B cell (primary cell): ENCODE results near the gene ZBTB16. TPM values are rescaled to one million over a fixed set of nuclear protein-coding genes. Genes with fewer than 3 reads are reported as not detected.

Source experiments
- ATAC-seq: fragments of 200-7000 bp; cut with Tn5 transposase; one replicate; pipeline ENCODE4 v1.10.0; 2021; ENCODE audit warnings: low read depth, mild to moderate bottlenecking, moderate number of reproducible peaks, moderate library complexity
- CTCF ChIA-PET: fragments of 350-600 bp; sonication (Branson Sonifier 250); formaldehyde crosslinking; loops from one replicate; lab custom pipeline; 2021; ENCODE audit warnings: antibody characterized with exemption, inconsistent platforms; lab: Charles Lee
- POLR2A ChIA-PET: fragments of 350-600 bp; sonication (Branson Sonifier 250); formaldehyde crosslinking; loops from one replicate; lab custom pipeline; 2021; ENCODE audit warnings: antibody characterized with exemption; lab: Charles Lee
- DNase-seq: peaks from one replicate; pipeline ENCODE4 v3.0.0; 2013
- H2AFZ ChIP-seq: 2 replicates; pipeline ENCODE4 v1.6.1; 2012; ENCODE audit warnings: mild to moderate bottlenecking, low read depth, low read length; ENCODE audit not compliant: insufficient read depth, poor library complexity, severe bottlenecking
- H3K27ac ChIP-seq, 2 donors: 1 replicate in 1 of 2; 2 replicates in 1 of 2; pipeline ENCODE4 v1.5.1; 2012 to 2013; ENCODE audit warnings: low read length in 2 of 2, mild to moderate bottlenecking in 2 of 2, moderate library complexity in 1 of 2
- H3K27me3 ChIP-seq, 4 experiments: fragments of 200-600 bp in 1 of 4; sonication (generic) in 1 of 4; replicated peaks in 1 of 4; 1 replicate in 2 of 4; 2 replicates in 2 of 4; pipeline versions ENCODE4 v1.6.1 to v1.7.0; 2013 to 2016; ENCODE audit warnings: low read length in 3 of 4, mild to moderate bottlenecking in 2 of 4, mixed read lengths in 1 of 4, moderate library complexity in 1 of 4; ENCODE audit not compliant: insufficient read depth in 4 of 4, control insufficient read depth in 3 of 4; ENCODE audit errors: control extremely low read depth in 1 of 4
- H3K36me3 ChIP-seq, 2 experiments: replicated peaks in 1 of 2; 1 replicate in 1 of 2; 2 replicates in 1 of 2; pipeline versions ENCODE4 v1.6.1 to v1.7.1; 2013; ENCODE audit warnings: low read length in 1 of 2; ENCODE audit not compliant: insufficient read depth in 2 of 2, control insufficient read depth in 1 of 2; ENCODE audit errors: control extremely low read depth in 1 of 2, extremely low read depth in 1 of 2
- H3K4me1 ChIP-seq, 2 donors: fragments of 200-600 bp in 1 of 2; sonication (generic) in 1 of 2; 1 replicate in 1 of 2; 2 replicates in 1 of 2; pipeline versions ENCODE4 v1.5.1 to v1.6.1; 2013 to 2017; ENCODE audit warnings: low read length in 2 of 2; ENCODE audit not compliant: control insufficient read depth in 2 of 2, insufficient read depth in 2 of 2
- H3K4me2 ChIP-seq: replicated peaks from 2 replicates; pipeline ENCODE3; 2012; ENCODE audit warnings: mild to moderate bottlenecking, low read depth, low read length; ENCODE audit not compliant: poor library complexity, severe bottlenecking
- H3K4me3 ChIP-seq, 5 experiments: fragments of 200-600 bp in 1 of 5; sonication (generic) in 1 of 5; 1 replicate in 3 of 5; 2 replicates in 2 of 5; pipeline versions ENCODE4 v1.5.1 to v1.7.0; 2011 to 2016; ENCODE audit warnings: low read length in 4 of 5, mild to moderate bottlenecking in 4 of 5, low read depth in 2 of 5, control low read depth in 1 of 5, moderate library complexity in 1 of 5; ENCODE audit not compliant: insufficient read depth in 1 of 5; ENCODE audit errors: control extremely low read depth in 1 of 5, extremely low read depth in 1 of 5
- H3K79me2 ChIP-seq: fragments of 200-600 bp; sonication (generic); one replicate; pipeline ENCODE4 v1.6.0; 2016; ENCODE audit warnings: low read length; ENCODE audit not compliant: control insufficient read depth, insufficient read depth
- H3K9ac ChIP-seq: fragments of 200-600 bp; sonication (generic); 2 replicates; pipeline ENCODE4 v1.6.1; 2017; ENCODE audit warnings: mild to moderate bottlenecking, low read length, moderate library complexity
- H3K9me3 ChIP-seq, 3 donors: one replicate each; pipeline versions ENCODE4 v1.6.1 to v1.7.1; 2013; ENCODE audit warnings: low read length in 2 of 3; ENCODE audit not compliant: control insufficient read depth in 2 of 3, insufficient read depth in 1 of 3; ENCODE audit errors: control extremely low read depth in 1 of 3
- H4K20me1 ChIP-seq: 2 replicates; pipeline ENCODE4 v1.6.0; 2012; ENCODE audit warnings: mild to moderate bottlenecking, low read length; ENCODE audit not compliant: insufficient read depth, control insufficient read depth, poor library complexity, severe bottlenecking
- H3K27ac Mint-ChIP-seq: one replicate; pipeline ENCODE4 v1.8.0; 2021; ENCODE audit warnings: mixed read lengths
- H3K27me3 Mint-ChIP-seq: one replicate; pipeline ENCODE4 v1.8.0; 2021; ENCODE audit warnings: mixed read lengths
- H3K4me1 Mint-ChIP-seq: one replicate; pipeline ENCODE4 v1.8.0; 2021; ENCODE audit warnings: mixed read lengths
- H3K4me3 Mint-ChIP-seq: one replicate; pipeline ENCODE4 v1.8.0; 2021; ENCODE audit warnings: mixed read lengths
- H3K9me3 Mint-ChIP-seq: one replicate; pipeline ENCODE4 v1.8.0; 2022; ENCODE audit warnings: mixed read lengths; ENCODE audit not compliant: insufficient read depth
- EZH2 ChIP-seq: IDR thresholded peaks from 2 replicates; pipeline ENCODE4 v1.6.1; 2012; ENCODE audit warnings: borderline replicate concordance, low read depth, mild to moderate bottlenecking, moderate library complexity, low read length; ENCODE audit not compliant: insufficient read depth, poor library complexity, severe bottlenecking
- WGBS: methylation state at CpG from one replicate; pipeline ENCODE4 v1.1.5; 2013; ENCODE audit warnings: missing lambda C conversion rate; ENCODE audit not compliant: insufficient coverage; 5-methylcytosine and 5-hydroxymethylcytosine counted together
- intact Hi-C: fragments of 100-400 bp; cut with micrococcal nuclease; formaldehyde crosslinking; loops from one replicate; pipeline ENCODE4 v1.10.0; 2022
- polyA plus RNA-seq: library from polyadenylated mRNA; depleted of rRNA; stranded (reverse); fragments of >200 nt; gene quantifications from 2 replicates; pipeline ENCODE4 v1.2.3, GENCODE V29; 2012
- total RNA-seq, 2 donors: library from RNA; stranded (reverse); fragments of 120-200 nt in 1 of 2; gene quantifications; 1 replicate in 1 of 2; 2 replicates in 1 of 2; pipeline versions ENCODE4 v1.2.3 to v1.2.4, GENCODE V29; 2013 to 2022
- TF ChIP-seq, protein P1 (sequence below): fragments of 200-600 bp; IDR thresholded peaks from one replicate; pipeline ENCODE4 v1.8.0; 2022; ENCODE audit warnings: antibody characterized with exemption, mild to moderate bottlenecking

ZBTB16 gene
- total and polyA plus RNA-seq, 2 donors (not counting 1 experiment from before 2014, with no cell fraction given), result 16.0 to 20.6 TPM

GRCh38 chr11:114247070-114247789 lies 187.7 kb downstream of the ZBTB16 start:
- Mint-ChIP-seq H3K27me3 (peaks cover 5% of the 10 kb centered on the region), H3K4me3 (no peak overlapping the region), H3K4me1 (peaks cover 9% of the 10 kb centered on the region), H3K27ac (no peak overlapping the region), H3K9me3 (no peaks in the 10 kb centered on the region)
- peaks cover 0 to 3% (median 0%) of the 10 kb centered on the region in 4 experiments for H3K27me3 ChIP-seq
- POLR2A ChIA-PET, result no interaction called here
- ATAC-seq (no peak), DNase-seq (no peak)
- H2AFZ ChIP-seq, result no peak overlapping the region
- H3K4me1 ChIP-seq, result peaks cover 4 to 8% of the 10 kb centered on the region in 2 donors
- H3K79me2 ChIP-seq, result no peaks in the 10 kb centered on the region
- no peak overlapping the region for H3K4me2 ChIP-seq
- no peak overlapping the region for H3K9ac ChIP-seq
- CTCF ChIA-PET, result interaction anchor here (5.9 kb wide), 1 partner anchor 14 kb away, joined by 52 read pairs; no protein-coding TSS in a partner anchor
- no peak overlapping the region for H3K27ac ChIP-seq
- peaks cover 0 to 4% (median 0%) of the 10 kb centered on the region in 3 donors for H3K9me3 ChIP-seq
- H3K36me3 ChIP-seq, result no peaks in the 10 kb centered on the region
- TF ChIP-seq, protein P1, sequence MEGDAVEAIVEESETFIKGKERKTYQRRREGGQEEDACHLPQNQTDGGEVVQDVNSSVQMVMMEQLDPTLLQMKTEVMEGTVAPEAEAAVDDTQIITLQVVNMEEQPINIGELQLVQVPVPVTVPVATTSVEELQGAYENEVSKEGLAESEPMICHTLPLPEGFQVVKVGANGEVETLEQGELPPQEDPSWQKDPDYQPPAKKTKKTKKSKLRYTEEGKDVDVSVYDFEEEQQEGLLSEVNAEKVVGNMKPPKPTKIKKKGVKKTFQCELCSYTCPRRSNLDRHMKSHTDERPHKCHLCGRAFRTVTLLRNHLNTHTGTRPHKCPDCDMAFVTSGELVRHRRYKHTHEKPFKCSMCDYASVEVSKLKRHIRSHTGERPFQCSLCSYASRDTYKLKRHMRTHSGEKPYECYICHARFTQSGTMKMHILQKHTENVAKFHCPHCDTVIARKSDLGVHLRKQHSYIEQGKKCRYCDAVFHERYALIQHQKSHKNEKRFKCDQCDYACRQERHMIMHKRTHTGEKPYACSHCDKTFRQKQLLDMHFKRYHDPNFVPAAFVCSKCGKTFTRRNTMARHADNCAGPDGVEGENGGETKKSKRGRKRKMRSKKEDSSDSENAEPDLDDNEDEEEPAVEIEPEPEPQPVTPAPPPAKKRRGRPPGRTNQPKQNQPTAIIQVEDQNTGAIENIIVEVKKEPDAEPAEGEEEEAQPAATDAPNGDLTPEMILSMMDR, result no peak
- TF ChIP-seq EZH2, result no peak
- intact Hi-C loops, result no loop called here
- H4K20me1 ChIP-seq, result no peaks in the 10 kb centered on the region
- H3K4me3 ChIP-seq, result no peak overlapping the region
- WGBS, result 96% methylated on average over 11 of the region's 11 CpGs

DNA sequence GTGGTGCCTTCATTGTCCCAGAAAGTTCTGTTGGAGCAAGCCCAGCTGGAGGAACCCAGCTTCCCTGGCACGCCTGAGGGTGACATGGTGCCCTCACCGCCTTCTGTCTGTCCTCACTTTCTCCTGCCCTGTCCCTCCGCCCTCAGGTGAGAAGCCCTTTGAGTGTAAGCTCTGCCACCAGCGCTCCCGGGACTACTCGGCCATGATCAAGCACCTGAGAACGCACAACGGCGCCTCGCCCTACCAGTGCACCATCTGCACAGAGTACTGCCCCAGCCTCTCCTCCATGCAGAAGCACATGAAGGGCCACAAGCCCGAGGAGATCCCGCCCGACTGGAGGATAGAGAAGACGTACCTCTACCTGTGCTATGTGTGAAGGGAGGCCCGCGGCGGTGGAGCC lies 190.7 kb downstream of the ZBTB16 start:
- ATAC-seq (no peak), DNase-seq (no peak)
- Histone ChIP-seq H3K79me2 (no peaks in the 10 kb centered on the region), H3K4me3 (no peak overlapping the region), H3K9ac (no peak overlapping the region), H3K4me2 (no peak overlapping the region), H3K4me1 (peaks cover 4 to 8% of the 10 kb centered on the region in 2 donors), H3K36me3 (no peaks in the 10 kb centered on the region), H3K27ac (no peak overlapping the region), H3K27me3 (no peaks in the 10 kb centered on the region), H2AFZ (no peak overlapping the region), H3K9me3 (peaks cover 0 to 4% (median 0%) of the 10 kb centered on the region in 3 donors), H4K20me1 (no peaks in the 10 kb centered on the region)
- 92% methylated on average over 16 of the region's 17 CpGs for WGBS
- Mint-ChIP-seq H3K4me3 (no peak overlapping the region), H3K9me3 (no peaks in the 10 kb centered on the region), H3K27ac (no peak overlapping the region), H3K27me3 (peaks cover 5% of the 10 kb centered on the region), H3K4me1 (peaks cover 9% of the 10 kb centered on the region)
- TF ChIP-seq, protein P1, result no peak
- no peak for TF ChIP-seq EZH2
- intact Hi-C loops, result no loop called here
- CTCF ChIA-PET, result interaction anchor here (4.1 to 5.9 kb wide), 2 partner anchors 11 to 354 kb away, joined by 13 to 52 read pairs; no protein-coding TSS in a partner anchor
- POLR2A ChIA-PET, result no interaction called here
